ENCODE results near the gene NGDN. TPM values are rescaled to one million over a fixed set of nuclear protein-coding genes. Genes with fewer than 3 reads are reported as not detected.

Gene NGDN
- total RNA-seq, 1 donor from 2014 or later: 23.2 TPM

GRCh38 chr14:23481362-23481970 is 12.0 kb downstream of the NGDN start:
- DNase-seq (ENCODE audit: low spot score): no peak
- no peak overlapping the region for H3K27ac Mint-ChIP-seq (ENCODE audit: unreplicated experiment)
- no peak for TF ChIP-seq CTCF (IDR thresholded peaks at IDR 0.05)
- peaks cover 14% of the 10 kb centered on the region for H3K36me3 Mint-ChIP-seq (ENCODE audit: low read depth)
- H3K4me1 Mint-ChIP-seq (ENCODE audit: low read depth): peaks cover 3% of the 10 kb centered on the region
- no peaks in the 10 kb centered on the region for H3K9me3 Mint-ChIP-seq (ENCODE audit: low read depth)
- H3K4me3 Mint-ChIP-seq (ENCODE audit: unreplicated experiment): no peak overlapping the region
- H3K27me3 Mint-ChIP-seq (ENCODE audit: low read depth): no peaks in the 10 kb centered on the region

- Mint-ChIP-seq H3K4me3 (ENCODE audit: unreplicated experiment) (no peak overlapping the region), H3K36me3 (ENCODE audit: low read depth) (peaks cover 12% of the 10 kb centered on the region), H3K9me3 (ENCODE audit: low read depth) (no peaks in the 10 kb centered on the region), H3K27me3 (ENCODE audit: low read depth) (no peaks in the 10 kb centered on the region), H3K4me1 (ENCODE audit: low read depth) (peaks cover 3% of the 10 kb centered on the region), H3K27ac (ENCODE audit: unreplicated experiment) (no peak overlapping the region)
- peak; percentile 14 for TF ChIP-seq CTCF (IDR thresholded peaks at IDR 0.05)
- no peak for DNase-seq (ENCODE audit: low spot score)
Measured at GRCh38 chr14:23481979-23482822, 12.7 kb downstream of the NGDN start.

- Mint-ChIP-seq H3K4me3 (ENCODE audit: unreplicated experiment) (no peak overlapping the region), H3K36me3 (ENCODE audit: low read depth) (peaks cover 11% of the 10 kb centered on the region), H3K9me3 (ENCODE audit: low read depth) (no peaks in the 10 kb centered on the region), H3K27me3 (ENCODE audit: low read depth) (no peaks in the 10 kb centered on the region), H3K27ac (ENCODE audit: unreplicated experiment) (no peak overlapping the region), H3K4me1 (ENCODE audit: low read depth) (peaks cover 3% of the 10 kb centered on the region)
- DNase-seq (ENCODE audit: low spot score): no peak
- no peak for TF ChIP-seq CTCF (IDR thresholded peaks at IDR 0.05)
Measured at GRCh38 chr14:23482823-23483148, 13.3 kb downstream of the NGDN start.

GRCh38 chr14:23483236-23483854 is 13.8 kb downstream of the NGDN start:
- H3K27ac Mint-ChIP-seq (ENCODE audit: unreplicated experiment): peak overlapping the region; percentile 46
- no peaks in the 10 kb centered on the region for H3K27me3 Mint-ChIP-seq (ENCODE audit: low read depth)
- no peaks in the 10 kb centered on the region for H3K9me3 Mint-ChIP-seq (ENCODE audit: low read depth)
- peak; percentile 65 for TF ChIP-seq CTCF (IDR thresholded peaks at IDR 0.05)
- H3K4me1 Mint-ChIP-seq (ENCODE audit: low read depth): peaks cover 2% of the 10 kb centered on the region
- no peak for DNase-seq (ENCODE audit: low spot score)
- H3K36me3 Mint-ChIP-seq (ENCODE audit: low read depth): peaks cover 9% of the 10 kb centered on the region
- H3K4me3 Mint-ChIP-seq (ENCODE audit: unreplicated experiment): no peak overlapping the region

GRCh38 chr14:23485326-23485725 is 15.8 kb downstream of the NGDN start:
- H3K4me3 Mint-ChIP-seq (ENCODE audit: unreplicated experiment): no peak overlapping the region
- H3K27ac Mint-ChIP-seq (ENCODE audit: unreplicated experiment): no peak overlapping the region
- peaks cover 8% of the 10 kb centered on the region for H3K36me3 Mint-ChIP-seq (ENCODE audit: low read depth)
- no peaks in the 10 kb centered on the region for H3K27me3 Mint-ChIP-seq (ENCODE audit: low read depth)
- no peaks in the 10 kb centered on the region for H3K4me1 Mint-ChIP-seq (ENCODE audit: low read depth)
- DNase-seq (ENCODE audit: low spot score): no peak
- no peaks in the 10 kb centered on the region for H3K9me3 Mint-ChIP-seq (ENCODE audit: low read depth)
- no peak for TF ChIP-seq CTCF (IDR thresholded peaks at IDR 0.05)
